GF-D8 (cell line): ENCODE measurements around the gene KAZN.

ENCODE experiments used
- DNase-seq: peaks from one replicate; lab custom pipeline; 2025; lab: John Stamatoyannopoulos, UW

Gene KAZN

GRCh38 chr1:15139654-15140350, 541.3 kb downstream of the KAZN start:
- DNase-seq = no peak

GRCh38 chr1:15141935-15142539, 543.6 kb downstream of the KAZN start:
- no peak for DNase-seq

- DNase-seq = no peak
Measured at GRCh38 chr1:15145327-15145726, 546.8 kb downstream of the KAZN start.

- DNase-seq = no peak
Measured at GRCh38 chr1:15146142-15146680, 547.7 kb downstream of the KAZN start.

GRCh38 chr1:15146971-15147376, 548.5 kb downstream of the KAZN start:
- DNase-seq = no peak

GRCh38 chr1:15148004-15148403, 549.5 kb downstream of the KAZN start:
- no peak for DNase-seq

- DNase-seq = no peak
Measured at GRCh38 chr1:15148475-15148874, 550.0 kb downstream of the KAZN start.

GRCh38 chr1:15148941-15149340, 550.5 kb downstream of the KAZN start:
- DNase-seq = no peak

GRCh38 chr1:15150376-15150775, 551.9 kb downstream of the KAZN start:
- no peak for DNase-seq

- DNase-seq = no peak
Measured at GRCh38 chr1:15151377-15151806, 552.9 kb downstream of the KAZN start.

GRCh38 chr1:15151871-15152270, 553.4 kb downstream of the KAZN start:
- no peak for DNase-seq

GRCh38 chr1:15152318-15153183, 554.1 kb downstream of the KAZN start:
- DNase-seq = peak; percentile 40

GRCh38 chr1:15153184-15153841, 554.8 kb downstream of the KAZN start, which contains the start of gene TMEM51:
Gene TMEM51 (plus strand): TSS chr1:15153747. CDS start chr1:15215088, 61,341 bp downstream.
- DNase-seq = no peak

GRCh38 chr1:15153842-15154479, 555.5 kb downstream of the KAZN start:
- DNase-seq = no peak

GRCh38 chr1:15154480-15155036, 556.1 kb downstream of the KAZN start:
- no peak for DNase-seq

- no peak for DNase-seq
Measured at GRCh38 chr1:15155191-15155590, 556.7 kb downstream of the KAZN start.

GRCh38 chr1:15155888-15156741, 557.6 kb downstream of the KAZN start:
- no peak for DNase-seq

GRCh38 chr1:15156807-15157380, 558.4 kb downstream of the KAZN start:
- no peak for DNase-seq

- no peak for DNase-seq
Measured at GRCh38 chr1:15157524-15158399, 559.3 kb downstream of the KAZN start.
